Testis (tissue), 2 donors: ENCODE data around the gene SGPL1.

Experiments used
- CTCF ChIP-seq, 3 experiments: fragments of 450-650 bp in 2 of 3; fragments of 200-600 bp in 1 of 3; sonication (generic) in 1 of 3; IDR thresholded peaks; one replicate each; pipeline ENCODE4 v1.5.1; 2016 to 2019; ENCODE audit warnings: antibody characterized with exemption in 3 of 3, mild to moderate bottlenecking in 2 of 3, moderate library complexity in 1 of 3
- POLR2A ChIP-seq: fragments of 450-650 bp; IDR thresholded peaks from one replicate; pipeline ENCODE4 v1.6.1; 2017; ENCODE audit warnings: antibody characterized with exemption, mild to moderate bottlenecking, moderate library complexity

GRCh38 chr10:70889291-70889690, 73.5 kb downstream of the SGPL1 start:
- no peak for TF ChIP-seq CTCF (IDR thresholded peaks at IDR 0.05)
- no peak for TF ChIP-seq POLR2A
